ENCODE measurements around the gene RYR2. TPM values are rescaled to one million over a fixed set of nuclear protein-coding genes. Genes with fewer than 3 reads are reported as not detected.

Gene RYR2
- total RNA-seq, 4 donors from 2014 or later: 0.20 to 0.60 (median 0.32) TPM

- H3K9me3 ChIP-seq: no peaks in the 10 kb centered on the region
- H3K27me3 ChIP-seq: no peaks in the 10 kb centered on the region
- no peak for DNase-seq (ENCODE audit: low spot score in 2 of 2)
- H3K27ac ChIP-seq: no peak overlapping the region
- TF ChIP-seq EP300 (IDR thresholded peaks at IDR 0.05) (no peak), POLR2A (IDR thresholded peaks at IDR 0.05) (no peak), CTCF (IDR thresholded peaks at IDR 0.05) (no peak)
- no peaks in the 10 kb centered on the region for H3K36me3 ChIP-seq
- no peak overlapping the region for H3K4me3 ChIP-seq
- H3K4me1 ChIP-seq: no peaks in the 10 kb centered on the region
- WGBS, 2 donors: 89 to 92% methylated on average over 9 of the region's 9 CpGs
Measured at GRCh38 chr1:237191403-237191802, 149.4 kb downstream of the RYR2 start.

GRCh38 chr1:237197470-237198425 is 155.8 kb downstream of the RYR2 start:
- Histone ChIP-seq H3K4me1 (no peaks in the 10 kb centered on the region), H3K36me3 (no peaks in the 10 kb centered on the region), H3K27me3 (no peaks in the 10 kb centered on the region), H3K9me3 (no peaks in the 10 kb centered on the region), H3K27ac (no peak overlapping the region), H3K4me3 (no peak overlapping the region)
- WGBS, 2 donors: 71 to 78% methylated on average over 7 of the region's 7 CpGs
- DNase-seq (ENCODE audit: low spot score in 2 of 2): no peak
- TF ChIP-seq CTCF (IDR thresholded peaks at IDR 0.05) (no peak), EP300 (IDR thresholded peaks at IDR 0.05) (no peak), POLR2A (IDR thresholded peaks at IDR 0.05) (no peak)

GRCh38 chr1:237199026-237199425 is 157.0 kb downstream of the RYR2 start:
- TF ChIP-seq EP300 (IDR thresholded peaks at IDR 0.05) (no peak), CTCF (IDR thresholded peaks at IDR 0.05) (no peak)
- Histone ChIP-seq H3K4me3 (no peak overlapping the region), H3K4me1 (no peaks in the 10 kb centered on the region), H3K36me3 (no peaks in the 10 kb centered on the region), H3K27me3 (no peaks in the 10 kb centered on the region), H3K27ac (no peak overlapping the region), H3K9me3 (no peaks in the 10 kb centered on the region)
- no peak for DNase-seq (ENCODE audit: low spot score in 2 of 2)
- 85 to 86% methylated on average over 6 of the region's 6 CpGs for WGBS, 2 donors

- H3K9me3 ChIP-seq: no peaks in the 10 kb centered on the region
- WGBS, 2 donors: 81 to 86% methylated on average over 4 of the region's 4 CpGs
- no peak overlapping the region for H3K4me3 ChIP-seq
Measured at GRCh38 chr1:237201155-237201554, 159.2 kb downstream of the RYR2 start.

GRCh38 chr1:237204841-237205240 is 162.9 kb downstream of the RYR2 start:
- 77 to 90% methylated on average over 2 to 3 of the region's 4 CpGs for WGBS, 2 donors
- Histone ChIP-seq H3K9me3 (no peaks in the 10 kb centered on the region), H3K36me3 (no peaks in the 10 kb centered on the region), H3K27me3 (no peaks in the 10 kb centered on the region), H3K4me3 (no peak overlapping the region), H3K27ac (no peak overlapping the region), H3K4me1 (no peaks in the 10 kb centered on the region)
- TF ChIP-seq POLR2A (IDR thresholded peaks at IDR 0.05): no peak
- TF ChIP-seq CTCF (IDR thresholded peaks at IDR 0.05): no peak
- TF ChIP-seq EP300 (IDR thresholded peaks at IDR 0.05): no peak
- no peak for DNase-seq (ENCODE audit: low spot score in 2 of 2)

More at GRCh38 chr1:237201155-237201554, 159.2 kb downstream of the RYR2 start:
- TF ChIP-seq EP300 (IDR thresholded peaks at IDR 0.05): no peak
- no peak overlapping the region for H3K27ac ChIP-seq
- H3K27me3 ChIP-seq: no peaks in the 10 kb centered on the region
- no peaks in the 10 kb centered on the region for H3K36me3 ChIP-seq
- no peak for DNase-seq (ENCODE audit: low spot score in 2 of 2)
- no peaks in the 10 kb centered on the region for H3K4me1 ChIP-seq

All from tibial nerve (tissue), 4 donors.